WTC11 (cell line): Measurements from ENCODE around the gene SLC5A10. TPM values are rescaled to one million over a fixed set of nuclear protein-coding genes. Genes with fewer than 3 reads are reported as not detected.

ENCODE experiments used
- ATAC-seq: fragments of 200-7000 bp; cut with Tn5 transposase; 2 replicates; pipeline ENCODE4 v1.10.0; 2021; ENCODE audit warnings: mild to moderate bottlenecking, moderate library complexity
- CTCF ChIA-PET: fragments of 300-600 bp; sonication (Branson Sonifier 250); formaldehyde crosslinking; loops from one replicate; lab custom pipeline; 2021; ENCODE audit warnings: antibody characterized with exemption; lab: Charles Lee
- POLR2A ChIA-PET: fragments of 350-600 bp; sonication (Branson Sonifier 250); formaldehyde crosslinking; loops from one replicate; lab custom pipeline; 2021; ENCODE audit warnings: antibody characterized with exemption; lab: Charles Lee
- DNase-seq: peaks from one replicate; pipeline ENCODE4 v3.0.0; 2021; ENCODE audit warnings: low spot score
- H3K27ac Mint-ChIP-seq: 2 replicates; pipeline ENCODE4 v1.8.0; 2021; ENCODE audit warnings: mixed read lengths
- H3K27me3 Mint-ChIP-seq: 2 replicates; pipeline ENCODE4 v1.8.0; 2021; ENCODE audit warnings: low read depth, mild to moderate bottlenecking, moderate library complexity, mixed read lengths
- H3K36me3 Mint-ChIP-seq: 2 replicates; pipeline ENCODE4 v1.8.0; 2021; ENCODE audit warnings: mixed read lengths
- H3K4me1 Mint-ChIP-seq: 2 replicates; pipeline ENCODE4 v1.8.0; 2022; ENCODE audit warnings: mixed read lengths
- H3K4me3 Mint-ChIP-seq: 2 replicates; pipeline ENCODE4 v1.8.0; 2021; ENCODE audit warnings: mild to moderate bottlenecking, moderate library complexity, mixed read lengths
- H3K9me3 Mint-ChIP-seq: 2 replicates; pipeline ENCODE4 v1.8.0; 2021; ENCODE audit warnings: mixed read lengths
- CREB1 ChIP-seq: sonication (generic); formaldehyde crosslinking; IDR thresholded peaks from 2 replicates; pipeline ENCODE4 v1.8.0; 2023; ENCODE audit warnings: mild to moderate bottlenecking, missing genetic modification reagents
- EMX1 ChIP-seq: fragments of 250-450 bp; sonication (Bioruptor Pico); IDR thresholded peaks from 2 replicates; pipeline ENCODE4 v1.8.0; 2021; ENCODE audit warnings: mild to moderate bottlenecking
- ETV6 ChIP-seq: sonication (generic); formaldehyde crosslinking; IDR thresholded peaks from 2 replicates; pipeline ENCODE4 v1.8.1; 2022; ENCODE audit warnings: mild to moderate bottlenecking, missing genetic modification reagents
- FOXP1 ChIP-seq: sonication (generic); formaldehyde crosslinking; IDR thresholded peaks from 2 replicates; pipeline ENCODE4 v1.8.0; 2022; ENCODE audit warnings: missing genetic modification reagents, mild to moderate bottlenecking, moderate library complexity, borderline replicate concordance
- GRHL2 ChIP-seq: fragments of 250-450 bp; sonication (Bioruptor Pico); IDR thresholded peaks from 2 replicates; pipeline ENCODE4 v1.8.0; 2022; ENCODE audit warnings: mild to moderate bottlenecking, moderate library complexity; ENCODE audit not compliant: insufficient replicate concordance, severe bottlenecking
- IRF1 ChIP-seq: sonication (generic); formaldehyde crosslinking; IDR thresholded peaks from 2 replicates; pipeline ENCODE4 v1.8.0; 2023; ENCODE audit warnings: missing genetic modification reagents
- RORB ChIP-seq: fragments of 250-450 bp; sonication (Bioruptor Pico); IDR thresholded peaks from 2 replicates; pipeline ENCODE4 v1.9.0; 2021; ENCODE audit warnings: mild to moderate bottlenecking
- SMAD4 ChIP-seq: sonication (generic); formaldehyde crosslinking; IDR thresholded peaks from 2 replicates; pipeline ENCODE4 v1.8.0; 2022; ENCODE audit warnings: mild to moderate bottlenecking, missing genetic modification reagents
- TCF7 ChIP-seq: sonication (generic); formaldehyde crosslinking; IDR thresholded peaks from 2 replicates; pipeline ENCODE4 v1.8.0; 2022; ENCODE audit warnings: mild to moderate bottlenecking, low read depth, missing genetic modification reagents, moderate library complexity
- TEAD4 ChIP-seq: sonication (generic); formaldehyde crosslinking; IDR thresholded peaks from 2 replicates; pipeline ENCODE4 v1.8.0; 2022; ENCODE audit warnings: mild to moderate bottlenecking, missing genetic modification reagents
- TP53 ChIP-seq: sonication (generic); formaldehyde crosslinking; IDR thresholded peaks from 2 replicates; pipeline ENCODE4 v1.8.1; 2023; ENCODE audit warnings: mild to moderate bottlenecking, missing genetic modification reagents
- ZNF423 ChIP-seq: fragments of 250-450 bp; sonication (Bioruptor Pico); IDR thresholded peaks from 2 replicates; pipeline ENCODE4 v2.1.2; 2022; ENCODE audit warnings: mild to moderate bottlenecking, moderate library complexity
- ZNF425 ChIP-seq: fragments of 250-450 bp; sonication (Bioruptor Pico); conservative IDR thresholded peaks from 2 replicates; pipeline ENCODE4 v1.9.0; 2021; ENCODE audit warnings: mild to moderate bottlenecking
- total RNA-seq: library from RNA; stranded (reverse); gene quantifications from 3 replicates; pipeline ENCODE4 v1.2.3, GENCODE V29; 2021
- TF ChIP-seq, protein P1 (sequence below): sonication (generic); formaldehyde crosslinking; IDR thresholded peaks from 2 replicates; pipeline ENCODE4 v1.8.0; 2022; ENCODE audit warnings: missing genetic modification reagents
- TF ChIP-seq, protein P2 (sequence below): fragments of 250-450 bp; sonication (Bioruptor Pico); IDR thresholded peaks from 2 replicates; pipeline ENCODE4 v1.9.0; 2021; ENCODE audit warnings: mild to moderate bottlenecking
- TF ChIP-seq, protein P3 (sequence below): sonication (generic); formaldehyde crosslinking; IDR thresholded peaks from 2 replicates; pipeline ENCODE4 v1.8.1; 2022; ENCODE audit warnings: mild to moderate bottlenecking, missing genetic modification reagents, moderate library complexity, borderline replicate concordance

The SLC5A10 gene
- total RNA-seq, 1 experiment from 2014 or later = not detected

GRCh38 chr17:18959071-18959844 lies 7.3 kb downstream of the SLC5A10 start (continued):
- TF ChIP-seq, protein P1, sequence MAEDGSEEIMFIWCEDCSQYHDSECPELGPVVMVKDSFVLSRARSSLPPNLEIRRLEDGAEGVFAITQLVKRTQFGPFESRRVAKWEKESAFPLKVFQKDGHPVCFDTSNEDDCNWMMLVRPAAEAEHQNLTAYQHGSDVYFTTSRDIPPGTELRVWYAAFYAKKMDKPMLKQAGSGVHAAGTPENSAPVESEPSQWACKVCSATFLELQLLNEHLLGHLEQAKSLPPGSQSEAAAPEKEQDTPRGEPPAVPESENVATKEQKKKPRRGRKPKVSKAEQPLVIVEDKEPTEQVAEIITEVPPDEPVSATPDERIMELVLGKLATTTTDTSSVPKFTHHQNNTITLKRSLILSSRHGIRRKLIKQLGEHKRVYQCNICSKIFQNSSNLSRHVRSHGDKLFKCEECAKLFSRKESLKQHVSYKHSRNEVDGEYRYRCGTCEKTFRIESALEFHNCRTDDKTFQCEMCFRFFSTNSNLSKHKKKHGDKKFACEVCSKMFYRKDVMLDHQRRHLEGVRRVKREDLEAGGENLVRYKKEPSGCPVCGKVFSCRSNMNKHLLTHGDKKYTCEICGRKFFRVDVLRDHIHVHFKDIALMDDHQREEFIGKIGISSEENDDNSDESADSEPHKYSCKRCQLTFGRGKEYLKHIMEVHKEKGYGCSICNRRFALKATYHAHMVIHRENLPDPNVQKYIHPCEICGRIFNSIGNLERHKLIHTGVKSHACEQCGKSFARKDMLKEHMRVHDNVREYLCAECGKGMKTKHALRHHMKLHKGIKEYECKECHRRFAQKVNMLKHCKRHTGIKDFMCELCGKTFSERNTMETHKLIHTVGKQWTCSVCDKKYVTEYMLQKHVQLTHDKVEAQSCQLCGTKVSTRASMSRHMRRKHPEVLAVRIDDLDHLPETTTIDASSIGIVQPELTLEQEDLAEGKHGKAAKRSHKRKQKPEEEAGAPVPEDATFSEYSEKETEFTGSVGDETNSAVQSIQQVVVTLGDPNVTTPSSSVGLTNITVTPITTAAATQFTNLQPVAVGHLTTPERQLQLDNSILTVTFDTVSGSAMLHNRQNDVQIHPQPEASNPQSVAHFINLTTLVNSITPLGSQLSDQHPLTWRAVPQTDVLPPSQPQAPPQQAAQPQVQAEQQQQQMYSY = no peak
- TF ChIP-seq, protein P2, sequence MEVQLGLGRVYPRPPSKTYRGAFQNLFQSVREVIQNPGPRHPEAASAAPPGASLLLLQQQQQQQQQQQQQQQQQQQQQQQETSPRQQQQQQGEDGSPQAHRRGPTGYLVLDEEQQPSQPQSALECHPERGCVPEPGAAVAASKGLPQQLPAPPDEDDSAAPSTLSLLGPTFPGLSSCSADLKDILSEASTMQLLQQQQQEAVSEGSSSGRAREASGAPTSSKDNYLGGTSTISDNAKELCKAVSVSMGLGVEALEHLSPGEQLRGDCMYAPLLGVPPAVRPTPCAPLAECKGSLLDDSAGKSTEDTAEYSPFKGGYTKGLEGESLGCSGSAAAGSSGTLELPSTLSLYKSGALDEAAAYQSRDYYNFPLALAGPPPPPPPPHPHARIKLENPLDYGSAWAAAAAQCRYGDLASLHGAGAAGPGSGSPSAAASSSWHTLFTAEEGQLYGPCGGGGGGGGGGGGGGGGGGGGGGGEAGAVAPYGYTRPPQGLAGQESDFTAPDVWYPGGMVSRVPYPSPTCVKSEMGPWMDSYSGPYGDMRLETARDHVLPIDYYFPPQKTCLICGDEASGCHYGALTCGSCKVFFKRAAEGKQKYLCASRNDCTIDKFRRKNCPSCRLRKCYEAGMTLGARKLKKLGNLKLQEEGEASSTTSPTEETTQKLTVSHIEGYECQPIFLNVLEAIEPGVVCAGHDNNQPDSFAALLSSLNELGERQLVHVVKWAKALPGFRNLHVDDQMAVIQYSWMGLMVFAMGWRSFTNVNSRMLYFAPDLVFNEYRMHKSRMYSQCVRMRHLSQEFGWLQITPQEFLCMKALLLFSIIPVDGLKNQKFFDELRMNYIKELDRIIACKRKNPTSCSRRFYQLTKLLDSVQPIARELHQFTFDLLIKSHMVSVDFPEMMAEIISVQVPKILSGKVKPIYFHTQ (CRISPR knock-in tag) = no peak
- TF ChIP-seq, protein P3, sequence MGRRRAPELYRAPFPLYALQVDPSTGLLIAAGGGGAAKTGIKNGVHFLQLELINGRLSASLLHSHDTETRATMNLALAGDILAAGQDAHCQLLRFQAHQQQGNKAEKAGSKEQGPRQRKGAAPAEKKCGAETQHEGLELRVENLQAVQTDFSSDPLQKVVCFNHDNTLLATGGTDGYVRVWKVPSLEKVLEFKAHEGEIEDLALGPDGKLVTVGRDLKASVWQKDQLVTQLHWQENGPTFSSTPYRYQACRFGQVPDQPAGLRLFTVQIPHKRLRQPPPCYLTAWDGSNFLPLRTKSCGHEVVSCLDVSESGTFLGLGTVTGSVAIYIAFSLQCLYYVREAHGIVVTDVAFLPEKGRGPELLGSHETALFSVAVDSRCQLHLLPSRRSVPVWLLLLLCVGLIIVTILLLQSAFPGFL (CRISPR knock-in tag) = no peak
- TF ChIP-seq TCF7 = no peak
- TF ChIP-seq ETV6 (CRISPR knock-in tag) = no peak
- TF ChIP-seq ZNF425 (CRISPR knock-in tag) = no peak
- no peak for TF ChIP-seq GRHL2 (CRISPR knock-in tag)
- no peak for TF ChIP-seq TEAD4 (CRISPR knock-in tag)

- CTCF ChIA-PET = interaction anchor here (1.1 to 1.5 kb wide), 2 partner anchors 9 to 38 kb away, joined by 3 to 11 read pairs; no protein-coding TSS in a partner anchor
- POLR2A ChIA-PET = no interaction called here
- ATAC-seq = no peak
Measured at GRCh38 chr17:18959845-18960240, 7.9 kb downstream of the SLC5A10 start.

More at GRCh38 chr17:18959845-18960240, 7.9 kb downstream of the SLC5A10 start:
- TF ChIP-seq CREB1 (CRISPR knock-in tag) (no peak), RORB (CRISPR knock-in tag) (no peak), EMX1 (CRISPR knock-in tag) (no peak), TP53 (CRISPR knock-in tag) (no peak), ZNF423 (CRISPR knock-in tag) (no peak), IRF1 (CRISPR knock-in tag) (no peak), FOXP1 (no peak), SMAD4 (CRISPR knock-in tag) (no peak)
- no peak for DNase-seq
- no peak overlapping the region for H3K27ac Mint-ChIP-seq
- H3K4me1 Mint-ChIP-seq = peaks cover 8% of the 10 kb centered on the region
- no peaks in the 10 kb centered on the region for H3K9me3 Mint-ChIP-seq
- H3K36me3 Mint-ChIP-seq = no peaks in the 10 kb centered on the region
- H3K27me3 Mint-ChIP-seq = no peaks in the 10 kb centered on the region
- no peak overlapping the region for H3K4me3 Mint-ChIP-seq
